ENCODE measurements around the gene GPR39.
"Not testable (repeated sequence)": the region's sequence is repeated elsewhere in the genome, so short reads cannot be mapped to it uniquely, and the experiment has no call there.

Gene GPR39

DNA sequence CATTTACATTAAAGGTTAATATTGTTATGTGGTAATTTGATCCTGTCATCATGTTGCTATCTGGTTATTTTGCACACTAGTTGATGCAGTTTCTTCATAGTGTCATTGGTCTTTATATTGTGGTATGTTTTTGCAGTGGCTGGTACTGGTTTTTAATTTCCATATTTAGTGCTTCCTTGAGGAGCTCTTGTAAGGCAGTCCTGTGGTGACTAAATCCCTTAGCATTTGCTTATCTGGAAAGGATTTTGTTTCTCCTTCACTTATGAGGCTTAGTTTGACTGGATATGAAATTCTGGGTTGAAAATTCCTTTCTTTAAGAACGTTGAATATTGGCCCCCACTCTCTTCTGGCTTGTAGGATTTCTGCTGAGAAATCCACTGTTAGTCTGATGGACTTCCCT lies 120.5 kb downstream of the GPR39 start:
- not testable (repeated sequence) for H3K36me3 ChIP-seq (ENCODE audit: control insufficient read depth in 2 of 2, insufficient read depth in 2 of 2, low read length in 2 of 2); H3K9ac ChIP-seq (ENCODE audit: low read length in 2 of 2); H3K9me3 ChIP-seq (ENCODE audit: control insufficient read depth in 2 of 2, low read length in 2 of 2); H3K4me3 ChIP-seq (ENCODE audit: low read length in 2 of 2); H3K27ac ChIP-seq (ENCODE audit: low read length); H3K4me1 ChIP-seq (ENCODE audit: control insufficient read depth, insufficient read depth, low read length); H3K27me3 ChIP-seq (ENCODE audit: control insufficient read depth in 1 of 2, insufficient read depth in 2 of 2, low read length in 2 of 2)

DNA sequence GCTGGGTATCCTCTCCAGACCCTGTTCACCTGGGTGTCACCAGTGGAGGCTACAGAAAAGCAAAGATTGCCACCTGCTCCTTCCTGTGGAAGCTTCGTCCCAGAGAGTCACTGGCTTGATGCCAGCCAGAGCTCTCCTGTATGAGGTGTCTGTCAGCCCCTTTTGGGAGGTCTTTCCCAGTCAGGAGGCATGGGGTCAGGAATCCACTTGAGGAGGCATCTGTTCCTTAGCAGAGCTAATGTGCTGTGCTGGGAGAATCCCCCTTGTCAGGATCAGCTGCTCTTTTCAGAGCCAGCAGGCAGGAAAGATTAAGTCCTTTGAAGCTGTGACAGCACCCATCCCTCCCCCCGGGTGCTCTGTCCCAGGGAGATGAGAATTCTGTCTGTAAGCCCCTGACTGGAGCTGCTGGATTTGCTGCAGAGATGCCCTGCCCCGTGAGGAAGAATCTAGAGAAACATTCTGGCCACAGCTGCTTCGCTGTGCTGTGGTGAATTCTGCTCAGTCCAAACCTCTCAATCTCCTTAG lies 121.8 kb downstream of the GPR39 start:
- Histone ChIP-seq H3K27me3 (ENCODE audit: control insufficient read depth in 1 of 2, insufficient read depth in 2 of 2, low read length in 2 of 2) (no peaks in the 10 kb centered on the region), H3K9me3 (ENCODE audit: control insufficient read depth in 2 of 2, low read length in 2 of 2) (no peaks in the 10 kb centered on the region), H3K27ac (ENCODE audit: low read length) (no peak overlapping the region), H3K4me1 (ENCODE audit: control insufficient read depth, insufficient read depth, low read length) (no peaks in the 10 kb centered on the region), H3K9ac (ENCODE audit: low read length in 2 of 2) (no peak overlapping the region), H3K4me3 (ENCODE audit: low read length in 2 of 2) (no peak overlapping the region), H3K36me3 (ENCODE audit: control insufficient read depth in 2 of 2, insufficient read depth in 2 of 2, low read length in 2 of 2) (no peaks in the 10 kb centered on the region)

DNA sequence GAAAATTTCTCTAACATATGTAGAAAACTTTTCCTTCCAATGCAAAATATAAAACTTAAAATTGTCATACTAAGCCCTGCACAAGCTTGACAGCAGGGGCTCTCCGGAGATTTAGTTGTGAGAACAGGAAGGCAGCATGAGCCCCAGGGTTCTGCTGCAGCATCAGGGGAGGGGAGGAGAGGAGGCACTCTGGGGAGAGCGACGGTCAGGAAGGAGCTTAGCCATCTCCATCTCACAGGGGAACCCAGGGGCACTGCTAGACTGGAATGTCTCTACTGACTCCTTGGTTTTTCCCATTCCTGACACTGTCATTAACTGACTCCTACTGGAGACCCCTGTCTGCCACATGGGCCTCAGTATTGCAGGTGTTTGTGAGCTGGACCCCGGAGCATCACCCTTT lies 123.6 kb downstream of the GPR39 start:
- H3K4me1 ChIP-seq (ENCODE audit: control insufficient read depth, insufficient read depth, low read length), result no peaks in the 10 kb centered on the region
- H3K4me3 ChIP-seq (ENCODE audit: low read length in 2 of 2), result no peak overlapping the region
- no peak overlapping the region for H3K9ac ChIP-seq (ENCODE audit: low read length in 2 of 2)
- no peaks in the 10 kb centered on the region for H3K27me3 ChIP-seq (ENCODE audit: control insufficient read depth in 1 of 2, insufficient read depth in 2 of 2, low read length in 2 of 2)
- H3K36me3 ChIP-seq (ENCODE audit: control insufficient read depth in 2 of 2, insufficient read depth in 2 of 2, low read length in 2 of 2), result no peaks in the 10 kb centered on the region
- no peak overlapping the region for H3K27ac ChIP-seq (ENCODE audit: low read length)
- H3K9me3 ChIP-seq (ENCODE audit: control insufficient read depth in 2 of 2, low read length in 2 of 2), result no peaks in the 10 kb centered on the region

DNA sequence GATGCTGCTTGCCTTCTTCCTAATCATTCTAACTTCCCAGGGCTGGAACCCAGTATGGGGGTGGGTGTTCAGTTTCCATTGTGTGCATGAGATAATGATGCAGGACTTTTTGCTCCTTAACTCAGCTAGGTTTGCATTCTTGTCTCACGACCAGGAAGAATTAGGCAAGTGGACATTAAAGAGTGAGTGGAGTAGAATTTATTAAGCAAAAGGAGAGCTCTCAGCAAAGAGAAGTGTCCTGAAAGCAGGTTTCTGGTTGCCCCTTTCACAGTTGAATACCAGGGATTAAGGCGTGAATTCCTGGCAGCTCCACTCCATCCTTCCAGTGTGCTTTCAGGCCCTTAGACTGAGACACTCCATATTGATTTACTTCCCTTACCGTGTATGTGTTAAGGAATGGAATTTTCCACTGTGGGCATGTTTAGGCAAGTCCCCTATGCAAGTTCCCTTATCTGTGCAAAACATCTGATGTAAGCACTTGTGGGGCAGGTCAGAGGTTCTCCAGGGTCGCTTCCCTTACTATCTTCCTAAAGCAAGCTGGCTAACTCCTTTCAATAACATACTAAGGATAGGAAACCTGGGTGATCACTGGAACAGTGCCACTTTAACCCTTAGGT lies 126.5 kb downstream of the GPR39 start:
- no peak overlapping the region for H3K9ac ChIP-seq (ENCODE audit: low read length in 2 of 2)
- H3K4me1 ChIP-seq (ENCODE audit: control insufficient read depth, insufficient read depth, low read length), result no peaks in the 10 kb centered on the region
- H3K9me3 ChIP-seq (ENCODE audit: control insufficient read depth in 2 of 2, low read length in 2 of 2), result no peaks in the 10 kb centered on the region
- H3K36me3 ChIP-seq (ENCODE audit: control insufficient read depth in 2 of 2, insufficient read depth in 2 of 2, low read length in 2 of 2), result no peaks in the 10 kb centered on the region
- H3K4me3 ChIP-seq (ENCODE audit: low read length in 2 of 2), result no peak overlapping the region
- no peaks in the 10 kb centered on the region for H3K27me3 ChIP-seq (ENCODE audit: control insufficient read depth in 1 of 2, insufficient read depth in 2 of 2, low read length in 2 of 2)
- H3K27ac ChIP-seq (ENCODE audit: low read length), result no peak overlapping the region

DNA sequence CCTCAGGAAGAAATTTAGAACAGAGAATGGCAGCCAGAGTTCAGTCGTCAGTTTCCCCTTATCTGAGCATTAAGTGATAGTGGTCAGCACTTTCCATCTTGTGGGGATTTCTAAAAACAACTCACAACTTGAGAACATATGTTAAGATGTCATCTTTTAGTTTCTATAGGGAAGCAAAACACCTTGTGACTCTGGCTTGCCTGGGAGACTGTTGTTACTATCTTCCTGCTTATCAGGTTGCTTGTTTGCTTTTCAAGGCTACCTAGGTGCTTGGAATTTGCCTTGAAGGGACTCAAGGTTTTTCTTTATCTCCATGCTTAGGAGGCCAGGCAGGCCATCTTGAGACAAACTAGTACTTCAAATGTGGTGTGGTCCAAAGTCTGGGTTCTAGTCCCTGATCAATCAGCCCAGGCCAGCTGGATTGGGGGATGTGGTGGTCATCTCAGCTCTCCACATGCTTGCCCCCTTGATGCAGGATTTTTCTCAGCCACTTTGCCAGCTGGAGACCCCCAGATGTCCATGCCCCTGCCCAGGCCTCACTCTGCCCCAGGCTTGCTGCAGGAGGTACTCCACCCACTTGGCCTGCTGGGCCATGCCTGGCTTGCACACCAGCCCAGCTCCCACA lies 127.5 kb downstream of the GPR39 start:
- Histone ChIP-seq H3K27ac (ENCODE audit: low read length) (no peak overlapping the region), H3K36me3 (ENCODE audit: control insufficient read depth in 2 of 2, insufficient read depth in 2 of 2, low read length in 2 of 2) (no peaks in the 10 kb centered on the region), H3K9me3 (ENCODE audit: control insufficient read depth in 2 of 2, low read length in 2 of 2) (no peaks in the 10 kb centered on the region), H3K4me1 (ENCODE audit: control insufficient read depth, insufficient read depth, low read length) (no peaks in the 10 kb centered on the region), H3K27me3 (ENCODE audit: control insufficient read depth in 1 of 2, insufficient read depth in 2 of 2, low read length in 2 of 2) (no peaks in the 10 kb centered on the region), H3K4me3 (ENCODE audit: low read length in 2 of 2) (no peak overlapping the region), H3K9ac (ENCODE audit: low read length in 2 of 2) (no peak overlapping the region)

DNA sequence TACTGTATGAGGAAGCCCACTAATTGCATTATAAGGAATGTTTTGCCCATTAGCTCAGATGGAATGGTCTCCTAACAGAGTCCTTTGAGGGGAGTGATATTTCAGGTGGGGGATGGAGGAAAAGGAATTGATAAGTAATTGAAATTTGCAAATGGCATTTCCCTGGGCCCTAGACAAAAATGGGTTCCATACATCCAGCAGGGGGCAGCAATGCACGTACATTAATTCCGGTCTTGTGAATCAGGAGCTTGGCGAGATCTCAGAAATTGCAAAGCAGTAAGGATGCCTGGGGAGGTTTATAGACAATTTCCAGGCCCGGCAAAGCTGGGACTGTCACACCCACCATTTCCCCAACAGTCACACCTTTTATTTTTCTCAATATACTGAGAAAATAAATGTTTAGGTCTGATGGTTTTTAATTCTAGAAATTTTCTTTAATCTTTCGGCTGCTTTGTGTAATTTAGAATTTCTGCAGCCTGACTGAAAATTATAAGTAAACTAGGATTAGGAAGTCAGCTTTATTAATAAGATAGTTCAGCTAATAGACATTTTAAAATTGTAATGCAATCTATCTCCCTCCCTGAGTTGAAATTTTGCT lies 130.6 kb downstream of the GPR39 start:
- H3K4me1 ChIP-seq (ENCODE audit: control insufficient read depth, insufficient read depth, low read length), result peaks cover 3% of the 10 kb centered on the region
- H3K27me3 ChIP-seq (ENCODE audit: control insufficient read depth in 1 of 2, insufficient read depth in 2 of 2, low read length in 2 of 2), result no peaks in the 10 kb centered on the region
- H3K9ac ChIP-seq (ENCODE audit: low read length in 2 of 2), result no peak overlapping the region
- no peaks in the 10 kb centered on the region for H3K36me3 ChIP-seq (ENCODE audit: control insufficient read depth in 2 of 2, insufficient read depth in 2 of 2, low read length in 2 of 2)
- no peak overlapping the region for H3K4me3 ChIP-seq (ENCODE audit: low read length in 2 of 2)
- no peaks in the 10 kb centered on the region for H3K9me3 ChIP-seq (ENCODE audit: control insufficient read depth in 2 of 2, low read length in 2 of 2)
- no peak overlapping the region for H3K27ac ChIP-seq (ENCODE audit: low read length)

DNA sequence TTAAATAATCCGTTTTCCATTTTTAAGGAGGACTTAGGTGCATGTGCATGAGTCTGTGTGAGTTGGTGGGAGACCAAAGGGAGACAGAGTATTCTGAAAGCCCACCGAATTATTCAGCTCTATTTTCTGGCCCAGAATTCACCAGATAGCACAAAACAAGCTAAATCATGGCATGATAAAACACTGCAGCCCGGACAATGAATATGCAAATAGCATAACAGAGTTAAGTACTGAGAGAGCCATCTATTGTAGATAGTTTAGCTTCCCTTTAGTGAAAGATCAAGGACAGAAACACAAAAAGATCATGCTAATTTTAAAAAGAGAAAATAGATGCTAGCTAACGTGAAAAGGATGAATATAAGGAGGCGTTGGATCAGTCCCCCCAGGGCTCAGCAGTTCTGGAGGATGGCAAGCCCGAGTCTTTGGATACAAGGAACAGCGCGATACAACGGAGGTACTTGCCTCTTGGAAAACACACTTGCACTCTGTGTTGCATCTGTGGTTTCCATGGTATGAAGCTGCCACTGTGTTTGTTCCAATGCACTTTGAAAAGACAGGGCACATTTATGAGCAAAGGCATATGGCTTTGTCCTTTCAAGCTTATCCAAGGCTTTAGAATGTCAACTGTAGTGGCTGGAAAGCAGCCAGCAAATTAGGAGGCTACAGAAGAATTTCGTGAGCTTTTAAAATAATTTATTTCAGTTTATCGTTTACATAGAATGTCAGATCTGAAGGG lies 133.5 kb downstream of the GPR39 start:
- Histone ChIP-seq H3K4me3 (ENCODE audit: low read length in 2 of 2) (no peak overlapping the region), H3K9me3 (ENCODE audit: control insufficient read depth in 2 of 2, low read length in 2 of 2) (no peaks in the 10 kb centered on the region), H3K27ac (ENCODE audit: low read length) (no peak overlapping the region), H3K4me1 (ENCODE audit: control insufficient read depth, insufficient read depth, low read length) (peaks cover 3% of the 10 kb centered on the region), H3K9ac (ENCODE audit: low read length in 2 of 2) (no peak overlapping the region), H3K27me3 (ENCODE audit: control insufficient read depth in 1 of 2, insufficient read depth in 2 of 2, low read length in 2 of 2) (no peaks in the 10 kb centered on the region), H3K36me3 (ENCODE audit: control insufficient read depth in 2 of 2, insufficient read depth in 2 of 2, low read length in 2 of 2) (no peaks in the 10 kb centered on the region)

DNA sequence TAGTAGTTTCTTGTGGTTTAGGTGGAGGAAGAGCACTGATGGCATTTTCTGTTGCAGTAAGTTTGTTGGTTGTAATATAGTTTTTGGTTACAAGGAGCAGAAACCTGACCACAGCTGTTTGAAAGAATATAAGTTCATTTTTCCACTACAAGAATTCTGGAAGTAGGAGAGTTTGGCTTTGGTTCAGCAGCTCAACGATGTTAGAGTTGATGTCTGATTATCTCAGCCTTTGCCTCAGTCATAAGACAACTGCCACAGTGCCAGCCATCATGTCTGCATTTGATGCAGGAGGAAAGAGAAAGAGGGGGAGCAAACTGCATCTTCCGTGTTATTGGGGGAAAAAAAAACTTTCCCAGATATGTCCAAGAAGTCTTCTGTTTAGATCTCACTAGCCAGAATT lies 134.3 kb downstream of the GPR39 start:
- H3K9me3 ChIP-seq (ENCODE audit: control insufficient read depth in 2 of 2, low read length in 2 of 2), result no peaks in the 10 kb centered on the region
- H3K27me3 ChIP-seq (ENCODE audit: control insufficient read depth in 1 of 2, insufficient read depth in 2 of 2, low read length in 2 of 2), result no peaks in the 10 kb centered on the region
- H3K36me3 ChIP-seq (ENCODE audit: control insufficient read depth in 2 of 2, insufficient read depth in 2 of 2, low read length in 2 of 2), result no peaks in the 10 kb centered on the region

DNA sequence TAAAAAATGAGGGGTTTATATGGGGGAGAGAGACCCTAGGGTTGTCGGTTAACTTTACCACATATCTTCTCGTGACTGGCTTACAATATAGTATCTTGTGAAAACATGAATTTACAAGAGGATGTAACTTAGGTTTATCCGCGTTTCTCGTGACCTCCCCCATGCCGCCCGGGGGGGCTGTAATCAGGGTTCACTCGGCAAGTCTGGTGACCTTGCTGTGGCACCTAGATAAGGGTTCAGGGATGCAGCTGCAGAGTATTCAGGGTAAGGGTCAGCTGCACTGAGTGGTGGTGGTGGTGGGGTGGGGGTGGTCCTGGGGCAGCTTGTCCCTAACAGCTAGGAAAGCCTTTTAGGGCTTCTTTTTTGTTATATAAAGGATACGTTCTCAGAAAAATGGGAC lies 141.1 kb downstream of the GPR39 start:
- H3K4me3 ChIP-seq (ENCODE audit: low read length in 2 of 2), result no peak overlapping the region
- H3K27ac ChIP-seq (ENCODE audit: low read length), result no peak overlapping the region

More for the DNA sequence above, 134.3 kb downstream of the GPR39 start:
- Histone ChIP-seq H3K4me1 (ENCODE audit: control insufficient read depth, insufficient read depth, low read length) (peaks cover 3% of the 10 kb centered on the region), H3K27ac (ENCODE audit: low read length) (no peak overlapping the region), H3K9ac (ENCODE audit: low read length in 2 of 2) (no peak overlapping the region), H3K4me3 (ENCODE audit: low read length in 2 of 2) (no peak overlapping the region)

DNA sequence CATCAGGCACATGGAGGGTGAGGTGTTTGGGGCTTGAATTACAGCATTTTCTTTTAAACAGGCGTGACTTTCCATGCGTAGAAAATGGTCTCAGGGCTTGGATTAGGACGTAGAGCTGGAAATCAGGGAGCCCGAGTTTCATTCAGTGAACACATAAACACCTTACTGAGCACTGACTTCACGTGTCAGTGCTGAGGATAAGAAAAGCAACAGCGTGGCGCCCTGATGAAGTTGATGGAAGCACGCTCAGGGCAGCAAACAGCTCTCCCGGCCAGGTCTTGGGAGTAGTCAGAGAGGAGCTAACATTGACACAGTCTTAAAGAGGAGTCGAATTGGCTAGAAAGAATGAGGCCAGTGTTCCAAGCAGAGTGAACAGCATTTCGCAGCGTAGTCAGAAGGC lies 142.7 kb downstream of the GPR39 start:
- H3K9ac ChIP-seq (ENCODE audit: low read length in 2 of 2), result no peak overlapping the region
- H3K4me1 ChIP-seq (ENCODE audit: control insufficient read depth, insufficient read depth, low read length), result peaks cover 6% of the 10 kb centered on the region
- H3K27me3 ChIP-seq (ENCODE audit: control insufficient read depth in 1 of 2, insufficient read depth in 2 of 2, low read length in 2 of 2), result no peaks in the 10 kb centered on the region
- no peaks in the 10 kb centered on the region for H3K9me3 ChIP-seq (ENCODE audit: control insufficient read depth in 2 of 2, low read length in 2 of 2)
- H3K4me3 ChIP-seq (ENCODE audit: low read length in 2 of 2), result no peak overlapping the region
- no peaks in the 10 kb centered on the region for H3K36me3 ChIP-seq (ENCODE audit: control insufficient read depth in 2 of 2, insufficient read depth in 2 of 2, low read length in 2 of 2)
- H3K27ac ChIP-seq (ENCODE audit: low read length), result no peak overlapping the region

More for the DNA sequence above, 141.1 kb downstream of the GPR39 start:
- Histone ChIP-seq H3K4me1 (ENCODE audit: control insufficient read depth, insufficient read depth, low read length) (peaks cover 6% of the 10 kb centered on the region), H3K27me3 (ENCODE audit: control insufficient read depth in 1 of 2, insufficient read depth in 2 of 2, low read length in 2 of 2) (no peaks in the 10 kb centered on the region), H3K9me3 (ENCODE audit: control insufficient read depth in 2 of 2, low read length in 2 of 2) (no peaks in the 10 kb centered on the region), H3K36me3 (ENCODE audit: control insufficient read depth in 2 of 2, insufficient read depth in 2 of 2, low read length in 2 of 2) (no peaks in the 10 kb centered on the region), H3K9ac (ENCODE audit: low read length in 2 of 2) (no peak overlapping the region)
